Activated CD4-positive, alpha-beta T cell treated with anti-CD3 and anti-CD28 coated beads for 1 hour (primary cell): ENCODE data around the gene KRTAP10-2.
A peak's percentile ranks its signal among the peaks of the same experiment; 100 is the strongest.
"Not testable (repeated sequence)": the region's sequence is repeated elsewhere in the genome, so short reads cannot be mapped to it uniquely, and the experiment has no call there.

Experiments
- DNase-seq: peaks from one replicate; pipeline ENCODE4 v3.0.0-alpha.2; 2020

Gene KRTAP10-2

GRCh38 chr21:44511938-44512275 lies 39.4 kb downstream of the KRTAP10-2 start:
- DNase-seq = no peak

GRCh38 chr21:44511219-44511937 lies 39.9 kb downstream of the KRTAP10-2 start:
- no peak for DNase-seq

- DNase-seq = peak; percentile 75
These were observed 40.6 kb downstream of the KRTAP10-2 start for GRCh38 chr21:44510508-44511218.

GRCh38 chr21:44510109-44510507 lies 41.2 kb downstream of the KRTAP10-2 start:
- no peak for DNase-seq

- no peak for DNase-seq
These were observed 41.8 kb downstream of the KRTAP10-2 start for GRCh38 chr21:44509539-44509938.

GRCh38 chr21:44508711-44509445 lies 42.4 kb downstream of the KRTAP10-2 start:
- DNase-seq = no peak

GRCh38 chr21:44508426-44508710 lies 42.9 kb downstream of the KRTAP10-2 start:
- DNase-seq = no peak

- no peak for DNase-seq
These were observed 43.5 kb downstream of the KRTAP10-2 start for GRCh38 chr21:44507673-44508425.

GRCh38 chr21:44506279-44507255 lies 44.7 kb downstream of the KRTAP10-2 start:
- no peak for DNase-seq

GRCh38 chr21:44505673-44506278 lies 45.5 kb downstream of the KRTAP10-2 start:
- no peak for DNase-seq

GRCh38 chr21:44503901-44504399 lies 47.4 kb downstream of the KRTAP10-2 start:
- DNase-seq = no peak

- not testable (repeated sequence) for DNase-seq
These were observed 48.1 kb downstream of the KRTAP10-2 start for GRCh38 chr21:44503006-44503889.

- DNase-seq = no peak
These were observed 48.9 kb downstream of the KRTAP10-2 start for GRCh38 chr21:44502171-44502958.
